Measurements from ENCODE around the gene GPR32. TPM values are rescaled to one million over a fixed set of nuclear protein-coding genes. Genes with fewer than 3 reads are reported as not detected.

Gene GPR32
- total and polyA plus RNA-seq, 10 of the 15 experiments (the other 5 are each of a cell fraction or from before 2014, with no cell fraction given), result not detected

- TF ChIP-seq MAX (IDR thresholded peaks at IDR 0.05; ENCODE audit: low read depth, low read length), result no peak
- peak; percentile 68 for TF ChIP-seq POLR2A (IDR thresholded peaks at IDR 0.05; ENCODE audit: low read depth, low read length)
- TF ChIP-seq NR2F1 (conservative IDR thresholded peaks at IDR 0.05), result no peak
- no peak for TF ChIP-seq SPI1 (IDR thresholded peaks at IDR 0.05; ENCODE audit: borderline replicate concordance, insufficient read depth, low read depth, low read length)
- TF ChIP-seq USF1 (IDR thresholded peaks at IDR 0.05; ENCODE audit: borderline replicate concordance, extremely low read length, insufficient read depth, low read depth, low read length), result no peak
- TF ChIP-seq ELK1 (IDR thresholded peaks at IDR 0.05; ENCODE audit: low read depth, low read length), result no peak
- no peak for TF ChIP-seq EP300 (IDR thresholded peaks at IDR 0.05; ENCODE audit: borderline replicate concordance in 1 of 2, control insufficient read depth in 1 of 2, low read depth in 2 of 2, low read length in 2 of 2)
- 0 out of 2 replicates have a peak, but pooled peaks have one; percentile 38 for TF ChIP-seq POLR2AphosphoS2 (IDR thresholded peaks at IDR 0.05; ENCODE audit: low read depth, low read length)
- TF ChIP-seq CREM (IDR thresholded peaks at IDR 0.05; ENCODE audit: low read depth), result no peak
- no peak for TF ChIP-seq FOXK2 (IDR thresholded peaks at IDR 0.05)
- TF ChIP-seq IKZF2 (IDR thresholded peaks at IDR 0.05), result no peak
- TF ChIP-seq POU2F2 (IDR thresholded peaks at IDR 0.05; ENCODE audit: borderline replicate concordance, low read depth, low read length), result peak; percentile 37; the same call in 1 of the 3 replicates
- no peak for TF ChIP-seq IKZF1 (conservative IDR thresholded peaks at IDR 0.05)
- TF ChIP-seq BHLHE40 (IDR thresholded peaks at IDR 0.05; ENCODE audit: borderline replicate concordance in 1 of 2, low read depth in 2 of 2, low read length in 1 of 2), result no peak
- TF ChIP-seq SREBF1 (IDR thresholded peaks at IDR 0.05; ENCODE audit: low read length), result no peak
- no peak for TF ChIP-seq MTA3 (IDR thresholded peaks at IDR 0.05; ENCODE audit: borderline replicate concordance, low read length)
- TF ChIP-seq NR2C1 (IDR thresholded peaks at IDR 0.05), result no peak
- no peak for TF ChIP-seq CBFB (IDR thresholded peaks at IDR 0.05; ENCODE audit: low read depth)
- TF ChIP-seq SUPT20H (IDR thresholded peaks at IDR 0.05; ENCODE audit: borderline replicate concordance, control insufficient read depth, low read depth, low read length), result no peak
These were observed 27.8 kb downstream of the GPR32 start (continued) for GRCh38 chr19:50797781-50798658.

All from GM12878 (cell line).